ENCODE data around the gene ATP12A.

ATP12A gene

GRCh38 chr13:24709186-24709913 lies 29.1 kb downstream of the ATP12A start:
- DNase-seq (ENCODE audit: extremely low read depth, low read depth): no peak
- H3K4me3 ChIP-seq (replicated peaks; ENCODE audit: low read depth, low read length): no peak overlapping the region
- no peak for TF ChIP-seq CTCF (IDR thresholded peaks at IDR 0.05; ENCODE audit: low read depth, low read length, missing control alignments)

- no peak for TF ChIP-seq CTCF (IDR thresholded peaks at IDR 0.05; ENCODE audit: low read depth, low read length, missing control alignments)
- no peak for DNase-seq (ENCODE audit: extremely low read depth, low read depth)
- H3K4me3 ChIP-seq (replicated peaks; ENCODE audit: low read depth, low read length): no peak overlapping the region
Observed at GRCh38 chr13:24713022-24713421, 32.8 kb downstream of the ATP12A start.

GRCh38 chr13:24716011-24716410 lies 35.8 kb downstream of the ATP12A start:
- no peak for TF ChIP-seq CTCF (IDR thresholded peaks at IDR 0.05; ENCODE audit: low read depth, low read length, missing control alignments)
- no peak overlapping the region for H3K4me3 ChIP-seq (replicated peaks; ENCODE audit: low read depth, low read length)
- DNase-seq (ENCODE audit: extremely low read depth, low read depth): no peak

GRCh38 chr13:24716446-24716845 lies 36.2 kb downstream of the ATP12A start:
- DNase-seq (ENCODE audit: extremely low read depth, low read depth): no peak
- TF ChIP-seq CTCF (IDR thresholded peaks at IDR 0.05; ENCODE audit: low read depth, low read length, missing control alignments): no peak
- H3K4me3 ChIP-seq (replicated peaks; ENCODE audit: low read depth, low read length): no peak overlapping the region

GRCh38 chr13:24717217-24717616 lies 37.0 kb downstream of the ATP12A start:
- TF ChIP-seq CTCF (IDR thresholded peaks at IDR 0.05; ENCODE audit: low read depth, low read length, missing control alignments): no peak
- H3K4me3 ChIP-seq (replicated peaks; ENCODE audit: low read depth, low read length): no peak overlapping the region
- no peak for DNase-seq (ENCODE audit: extremely low read depth, low read depth)

GRCh38 chr13:24718192-24718965 lies 38.2 kb downstream of the ATP12A start:
- no peak for DNase-seq (ENCODE audit: extremely low read depth, low read depth)
- no peak for TF ChIP-seq CTCF (IDR thresholded peaks at IDR 0.05; ENCODE audit: low read depth, low read length, missing control alignments)

More at GRCh38 chr13:24718192-24718965, 38.2 kb downstream of the ATP12A start:
- H3K4me3 ChIP-seq (replicated peaks; ENCODE audit: low read depth, low read length): no peak overlapping the region
